Keratinocyte (primary cell): ENCODE data around the gene ANKRD13D.

Experiments
- EZH2 ChIP-seq: IDR thresholded peaks from one replicate; pipeline ENCODE4 v1.6.1; 2012; ENCODE audit warnings: inconsistent platforms, mild to moderate bottlenecking, low read length, moderate library complexity
- TF ChIP-seq, protein P1 (sequence below), 3 experiments: IDR thresholded peaks in 1 of 3; conservative IDR thresholded peaks in 1 of 3; optimal IDR thresholded peaks in 1 of 3; 2 replicates in 2 of 3; 3 replicates in 1 of 3; pipeline versions ENCODE3 to v1.5.1; 2011; ENCODE audit warnings: low read length in 3 of 3, mild to moderate bottlenecking in 3 of 3, moderate library complexity in 2 of 3, control low read depth in 1 of 3, inconsistent platforms in 1 of 3; ENCODE audit not compliant: insufficient read depth in 2 of 3; ENCODE audit errors: extremely low read depth in 1 of 3

DNA sequence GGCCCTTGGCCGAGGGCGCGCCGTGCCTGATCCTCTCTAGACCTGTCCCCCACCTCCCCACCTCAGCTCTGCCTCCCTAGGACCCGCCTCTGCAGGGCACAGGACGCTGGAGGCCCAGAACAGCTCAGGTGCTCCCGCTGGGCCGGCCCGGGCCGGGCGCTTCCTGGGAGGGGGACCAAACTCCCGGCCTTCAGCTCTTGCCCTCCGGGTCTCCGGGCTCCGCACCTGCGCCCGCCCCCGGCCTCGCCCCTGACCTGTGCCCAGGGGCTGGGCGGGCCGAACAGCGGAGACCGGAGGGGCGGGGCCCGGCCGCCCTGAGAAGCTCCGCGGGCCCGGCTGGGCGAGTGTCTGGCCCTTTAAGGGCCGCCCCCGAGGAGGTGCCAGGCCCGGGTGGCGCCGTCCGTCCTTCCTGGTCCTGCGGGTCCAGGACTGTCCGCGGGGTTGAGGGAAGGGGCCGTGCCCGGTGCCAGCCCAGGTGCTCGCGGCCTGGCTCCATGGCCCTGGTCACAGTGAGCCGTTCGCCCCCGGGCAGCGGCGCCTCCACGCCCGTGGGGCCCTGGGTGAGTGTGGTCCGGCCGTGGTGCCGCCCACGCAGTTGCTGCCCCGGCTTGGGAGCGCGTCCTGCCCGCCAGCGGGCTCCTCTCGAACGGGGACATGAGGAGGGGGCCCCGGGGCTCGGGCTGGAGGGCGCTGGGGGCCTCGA, 14.2 kb downstream of the ANKRD13D start, which contains the start of gene SSH3:
- TF ChIP-seq, protein P1, sequence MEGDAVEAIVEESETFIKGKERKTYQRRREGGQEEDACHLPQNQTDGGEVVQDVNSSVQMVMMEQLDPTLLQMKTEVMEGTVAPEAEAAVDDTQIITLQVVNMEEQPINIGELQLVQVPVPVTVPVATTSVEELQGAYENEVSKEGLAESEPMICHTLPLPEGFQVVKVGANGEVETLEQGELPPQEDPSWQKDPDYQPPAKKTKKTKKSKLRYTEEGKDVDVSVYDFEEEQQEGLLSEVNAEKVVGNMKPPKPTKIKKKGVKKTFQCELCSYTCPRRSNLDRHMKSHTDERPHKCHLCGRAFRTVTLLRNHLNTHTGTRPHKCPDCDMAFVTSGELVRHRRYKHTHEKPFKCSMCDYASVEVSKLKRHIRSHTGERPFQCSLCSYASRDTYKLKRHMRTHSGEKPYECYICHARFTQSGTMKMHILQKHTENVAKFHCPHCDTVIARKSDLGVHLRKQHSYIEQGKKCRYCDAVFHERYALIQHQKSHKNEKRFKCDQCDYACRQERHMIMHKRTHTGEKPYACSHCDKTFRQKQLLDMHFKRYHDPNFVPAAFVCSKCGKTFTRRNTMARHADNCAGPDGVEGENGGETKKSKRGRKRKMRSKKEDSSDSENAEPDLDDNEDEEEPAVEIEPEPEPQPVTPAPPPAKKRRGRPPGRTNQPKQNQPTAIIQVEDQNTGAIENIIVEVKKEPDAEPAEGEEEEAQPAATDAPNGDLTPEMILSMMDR (optimal IDR thresholded peaks at IDR 0.05 in 1 of 3, IDR thresholded peaks at IDR 0.05 in 1 of 3, conservative IDR thresholded peaks at IDR 0.05 in 1 of 3; ENCODE audit: extremely low read depth in 1 of 3, insufficient read depth in 2 of 3, low read length in 3 of 3) = no peak
- no peak for TF ChIP-seq EZH2
